ENCODE measurements around the gene TUBB2B.
"Not testable (repeated sequence)": the region's sequence is repeated elsewhere in the genome, so short reads cannot be mapped to it uniquely, and the experiment has no call there.

Gene TUBB2B

DNA sequence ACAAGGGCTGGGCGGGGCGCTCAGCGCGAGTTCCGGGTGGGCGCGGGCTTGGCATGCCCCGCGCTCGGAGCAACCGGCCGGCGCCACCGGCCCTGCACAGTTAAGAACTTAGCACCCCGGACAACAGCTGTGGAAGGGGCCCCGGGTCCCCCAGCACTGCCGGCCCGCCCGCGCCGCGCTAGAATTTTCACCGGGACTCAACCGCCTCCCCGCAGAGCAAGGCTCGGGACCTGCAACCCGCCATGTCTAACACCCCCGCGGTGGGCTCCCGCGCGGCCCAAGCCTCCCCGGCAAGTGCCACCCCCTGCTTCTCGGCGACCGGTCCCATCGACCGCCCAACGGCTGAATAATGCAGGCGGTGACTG lies 26.1 kb upstream of the TUBB2B start:
- no peak for DNase-seq

DNA sequence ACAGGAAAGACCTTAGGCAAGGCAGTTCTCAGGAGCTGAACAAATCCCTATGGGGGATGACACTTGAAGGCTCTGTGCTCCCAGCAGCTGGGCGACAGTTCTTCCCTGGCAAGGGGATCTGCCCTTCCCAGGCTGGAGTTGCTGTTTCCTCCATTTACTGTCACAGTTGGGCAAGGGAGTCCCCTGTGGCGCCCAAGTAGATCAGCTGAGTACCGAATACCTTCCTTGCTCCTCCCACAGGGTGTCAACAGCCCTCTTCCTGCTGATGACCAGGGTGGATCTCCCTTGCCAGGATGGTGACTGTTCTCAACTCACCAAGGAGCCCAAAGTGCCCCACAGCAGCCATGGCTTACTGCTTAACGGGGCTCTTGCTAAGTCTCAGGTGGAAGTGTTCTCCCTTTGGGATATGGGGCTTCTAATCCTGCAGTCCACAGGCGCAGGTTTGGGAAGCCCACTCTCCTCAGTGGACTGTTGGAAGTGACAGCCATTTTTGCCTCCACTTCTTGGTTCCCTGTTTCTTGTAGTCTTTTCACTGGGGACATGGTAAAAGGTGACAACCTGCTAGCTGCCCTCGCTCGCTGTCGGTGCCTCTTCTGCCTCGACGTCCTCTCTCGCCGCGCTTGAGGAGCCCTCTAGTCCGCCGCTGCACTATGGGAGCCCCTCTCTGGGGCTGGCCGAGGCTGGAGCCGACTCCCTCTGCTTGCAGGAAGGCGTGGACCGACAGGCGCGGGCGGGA lies 25.6 kb upstream of the TUBB2B start:
- DNase-seq: no peak

DNA sequence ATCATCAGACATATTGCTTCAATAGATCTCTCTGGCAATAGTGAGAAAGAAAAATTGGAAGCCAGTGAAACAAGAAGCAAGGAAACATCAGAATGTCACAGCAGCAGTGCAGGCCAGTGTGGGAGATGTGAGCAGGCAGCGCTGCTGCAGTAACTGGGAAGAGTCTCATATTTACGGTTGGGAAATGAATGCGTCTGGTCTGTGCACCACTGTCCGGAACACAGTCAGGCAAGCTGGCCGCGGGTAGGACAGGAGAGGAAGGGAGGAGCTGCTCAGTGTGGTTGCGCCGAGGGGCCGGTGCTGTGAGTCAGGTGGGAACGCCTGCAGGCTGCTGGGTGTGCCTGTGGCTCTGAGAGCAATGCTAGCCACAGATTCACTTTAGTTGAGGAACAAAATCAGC lies 24.9 kb upstream of the TUBB2B start:
- DNase-seq: no peak

DNA sequence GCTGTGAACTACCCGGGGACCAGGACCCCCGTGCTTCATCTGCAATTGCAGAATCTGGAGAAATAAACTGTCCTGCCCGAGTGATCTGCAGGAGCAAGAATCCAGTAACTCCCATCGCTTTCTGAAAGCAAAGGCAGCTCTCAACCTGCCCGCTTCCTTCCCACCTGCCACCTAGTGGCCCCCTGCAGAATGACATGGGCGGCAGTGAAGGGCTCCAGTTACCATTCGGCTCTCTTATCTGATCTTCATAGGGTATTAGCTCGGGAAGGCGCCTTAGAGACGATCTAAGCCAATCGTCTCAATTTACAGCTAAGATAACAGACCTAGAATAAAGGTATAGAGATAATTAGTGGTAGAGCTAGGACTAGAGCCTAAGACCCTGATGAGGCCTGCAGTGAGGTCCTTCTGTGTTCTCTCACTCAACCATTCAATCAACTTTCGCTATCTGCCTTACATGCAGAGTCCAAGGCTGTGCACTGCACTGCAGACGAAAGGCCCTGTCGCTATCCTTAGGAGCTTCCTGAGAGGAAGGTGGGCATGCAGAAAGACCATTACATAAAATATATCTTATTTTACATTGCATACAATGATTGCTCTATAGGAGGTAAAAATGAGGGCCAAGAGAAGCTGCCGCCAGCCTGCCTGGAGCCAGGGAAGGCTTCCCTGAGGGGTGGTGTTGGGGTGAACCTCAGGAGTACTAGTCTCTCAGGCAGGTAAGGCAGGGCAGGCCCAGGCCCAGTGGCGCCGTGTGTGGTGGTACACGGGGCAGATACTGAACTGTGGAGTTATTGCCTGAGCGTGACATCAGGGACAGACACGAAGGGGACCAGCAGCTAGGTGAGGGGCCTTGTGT lies 24.2 kb upstream of the TUBB2B start:
- peak; percentile 91 for DNase-seq

DNA sequence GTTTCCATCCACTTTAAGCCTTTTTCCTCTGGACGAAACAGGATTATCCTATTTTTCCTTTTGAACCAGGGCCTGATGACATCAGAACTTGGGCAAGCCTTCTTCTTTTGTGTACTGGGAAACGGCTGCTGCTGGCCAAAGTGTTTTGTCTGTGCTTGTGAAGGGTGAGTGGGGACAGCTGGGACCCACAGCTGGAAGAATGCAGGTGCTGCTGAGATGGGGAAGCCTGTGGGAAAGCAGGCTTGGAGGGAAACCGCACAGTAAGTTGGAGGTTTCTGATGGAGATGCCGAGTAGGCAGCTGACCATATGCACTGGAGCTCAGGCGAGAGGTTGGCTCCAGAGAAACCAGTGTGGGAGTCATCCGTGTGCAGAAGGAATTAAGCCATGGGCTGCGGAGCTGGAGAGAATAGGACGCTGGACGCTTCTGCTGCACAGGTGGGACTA lies 22.8 kb upstream of the TUBB2B start:
- no peak for DNase-seq

DNA sequence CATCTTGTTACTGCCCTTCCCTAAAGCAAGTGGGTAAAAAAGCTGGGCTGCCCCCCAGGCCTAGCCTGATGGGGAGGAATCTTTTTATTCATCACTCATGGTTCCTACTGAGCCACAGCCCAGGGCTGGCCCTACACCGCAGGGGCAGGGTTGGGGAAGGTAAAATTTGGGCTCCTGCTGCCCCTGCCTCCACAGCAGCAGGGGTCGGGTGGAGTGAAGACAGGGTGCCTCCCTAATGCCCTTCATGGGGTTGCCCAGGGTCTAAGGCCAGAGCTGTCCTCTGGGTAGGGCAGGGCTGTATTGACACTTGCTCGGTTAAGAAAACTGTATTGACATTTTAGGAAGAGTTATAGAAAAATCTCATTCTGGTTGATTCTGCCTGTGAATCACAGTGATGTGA lies 22.4 kb upstream of the TUBB2B start:
- DNase-seq: no peak

DNA sequence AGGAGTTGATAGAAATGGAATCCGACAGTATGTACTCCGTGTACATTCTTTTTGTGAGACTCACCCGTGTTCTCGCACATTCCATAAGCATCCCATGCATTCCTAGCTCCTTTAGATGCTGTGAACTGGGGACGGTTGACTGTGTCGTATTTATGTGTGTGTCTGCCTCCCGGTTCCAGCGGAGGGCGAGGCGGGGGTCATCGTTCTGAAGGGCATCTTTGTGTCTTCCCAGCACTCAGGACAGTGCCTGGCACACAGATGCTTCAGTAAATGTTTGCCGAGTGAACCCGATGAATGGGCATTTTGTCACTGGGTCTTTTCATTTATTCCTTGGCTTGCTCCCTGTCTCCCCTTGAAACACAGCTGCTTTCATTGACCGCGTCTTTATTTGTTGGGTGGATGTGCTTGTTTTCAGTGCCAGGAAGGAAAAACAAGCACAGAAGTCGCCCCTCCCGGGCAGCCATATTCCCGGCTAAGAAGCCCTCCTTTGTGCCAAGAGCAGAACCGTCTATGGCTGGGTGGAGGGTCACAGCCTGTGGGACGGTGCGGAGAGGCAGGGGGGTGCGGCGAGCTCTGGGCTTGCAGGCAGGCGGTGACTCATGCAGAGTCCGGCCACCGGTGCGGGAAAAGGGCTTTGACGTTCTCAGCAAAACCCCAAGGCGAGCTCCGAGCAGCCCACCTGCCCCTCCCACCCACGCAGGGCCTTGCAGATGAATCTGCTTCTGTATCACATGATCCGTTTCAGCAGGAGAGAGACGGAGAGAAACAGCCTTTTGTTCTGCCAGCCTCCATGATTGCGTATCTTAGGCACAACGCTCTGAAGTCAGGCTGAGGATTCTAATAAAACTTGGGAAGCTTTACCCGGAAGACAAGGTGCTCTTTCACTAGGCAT lies 20.0 kb upstream of the TUBB2B start:
- DNase-seq: peak; percentile 91

DNA sequence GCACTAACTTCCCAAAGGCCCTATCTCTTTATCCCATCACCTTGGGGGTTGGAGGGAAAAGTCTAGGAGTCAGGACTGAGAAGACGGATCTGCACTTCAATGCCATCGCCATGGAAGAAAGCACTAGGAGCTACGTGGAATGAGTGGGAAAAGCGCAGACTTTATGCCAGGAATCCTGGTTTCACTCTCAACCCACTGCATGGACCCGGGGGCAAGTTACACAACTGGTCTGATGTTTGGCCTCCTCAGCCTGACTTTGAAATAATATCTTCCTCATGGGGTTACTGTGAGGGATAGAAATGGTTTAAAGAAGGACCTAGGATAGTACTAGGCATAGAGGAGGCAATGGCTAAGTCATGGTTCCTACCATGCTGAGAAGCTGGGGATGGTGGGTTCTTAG lies 17.8 kb upstream of the TUBB2B start:
- DNase-seq: no peak

DNA sequence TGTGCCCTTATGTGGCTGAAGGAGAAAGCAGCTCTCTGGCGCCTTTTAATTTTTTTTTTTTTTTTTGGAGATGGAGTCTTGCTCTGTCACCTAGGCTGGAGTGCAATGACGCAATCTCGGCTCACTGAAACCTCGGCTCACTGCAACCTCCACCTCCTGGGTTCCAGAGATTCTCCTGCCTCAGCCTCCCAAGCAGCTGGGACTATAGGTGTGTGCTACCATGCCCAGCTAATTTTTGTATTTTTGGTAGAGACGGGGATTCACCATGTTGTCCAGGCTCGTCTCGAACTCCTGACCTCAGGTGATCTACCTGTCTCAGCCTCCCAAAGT lies 17.3 kb upstream of the TUBB2B start:
- not testable (repeated sequence) for DNase-seq

DNA sequence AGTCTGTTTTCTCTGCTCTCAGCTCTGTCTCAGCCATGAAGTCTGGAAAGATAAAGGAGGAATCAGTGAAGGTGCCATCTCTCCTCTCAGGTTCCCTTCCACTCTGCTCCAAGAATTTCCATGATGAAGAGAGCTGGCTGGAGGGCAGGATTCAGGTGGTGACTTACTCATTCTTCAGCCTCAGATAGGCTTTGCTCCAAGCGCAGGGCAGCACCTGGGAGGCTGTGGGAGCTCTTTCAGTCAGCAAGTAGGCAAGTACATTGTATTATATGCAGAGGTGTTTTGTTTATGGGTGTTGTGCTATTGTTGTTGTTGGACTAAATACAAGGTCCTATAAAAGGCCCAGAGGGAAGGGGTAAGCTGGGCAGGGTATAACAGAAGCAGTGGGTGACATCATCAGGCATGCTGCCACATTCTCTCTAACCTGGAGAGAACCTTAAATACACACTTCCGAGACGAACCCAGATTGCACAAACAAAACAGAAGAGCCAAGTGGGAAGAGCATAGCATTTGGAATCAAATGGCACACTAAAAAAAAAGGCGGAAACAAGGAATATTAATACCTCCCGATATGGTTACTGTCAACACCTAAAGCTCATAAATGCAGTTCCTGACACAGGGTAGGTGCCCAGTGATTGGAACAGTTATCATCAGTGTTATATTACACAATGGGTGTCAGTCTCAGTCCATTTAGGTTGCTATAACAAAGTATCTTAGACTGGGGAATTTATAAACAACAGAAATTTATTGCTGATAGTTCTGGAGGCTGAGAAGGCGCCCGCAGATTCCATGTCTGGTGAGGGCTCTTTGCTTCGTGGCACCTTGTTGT lies 16.8 kb upstream of the TUBB2B start:
- no peak for DNase-seq

DNA sequence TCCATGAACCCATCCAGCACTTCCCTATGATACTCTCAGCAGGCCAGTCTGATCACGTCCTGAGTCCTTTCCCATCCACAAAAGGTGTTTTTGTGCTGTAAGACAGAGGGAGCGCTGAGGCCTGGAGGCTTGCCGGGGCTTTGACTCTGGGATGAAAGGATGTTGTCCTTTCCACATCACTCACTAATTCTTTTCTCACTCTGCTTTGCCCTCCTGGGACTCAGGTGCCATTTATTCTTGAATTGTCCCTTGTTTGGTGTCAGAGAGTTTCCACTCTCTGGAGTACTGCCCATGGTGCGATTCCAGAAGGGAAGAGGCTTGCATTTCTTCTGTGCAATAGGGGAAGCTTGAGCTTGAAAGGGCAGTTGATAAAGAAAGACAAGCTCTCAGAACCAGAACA lies 15.3 kb upstream of the TUBB2B start:
- no peak for DNase-seq

DNA sequence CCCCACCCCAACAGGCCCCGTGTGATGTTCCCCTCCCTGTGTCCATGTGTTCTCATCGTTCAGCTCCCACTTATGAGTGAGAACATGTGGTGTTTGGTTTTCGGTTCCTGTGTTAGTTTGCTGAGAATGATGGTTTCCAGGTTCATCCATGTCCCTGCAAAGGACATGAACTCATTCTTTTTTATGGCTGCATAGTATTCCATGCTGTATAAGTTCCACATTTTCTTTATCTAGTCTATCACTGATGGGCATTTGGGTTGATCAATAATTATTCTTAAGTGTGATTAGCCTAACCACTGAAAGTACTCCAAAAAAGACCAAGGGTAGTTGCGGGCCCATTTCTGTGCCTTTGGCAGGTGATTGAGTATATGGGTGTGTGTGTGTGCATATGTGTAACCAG lies 14.3 kb upstream of the TUBB2B start:
- DNase-seq: not testable (repeated sequence)

DNA sequence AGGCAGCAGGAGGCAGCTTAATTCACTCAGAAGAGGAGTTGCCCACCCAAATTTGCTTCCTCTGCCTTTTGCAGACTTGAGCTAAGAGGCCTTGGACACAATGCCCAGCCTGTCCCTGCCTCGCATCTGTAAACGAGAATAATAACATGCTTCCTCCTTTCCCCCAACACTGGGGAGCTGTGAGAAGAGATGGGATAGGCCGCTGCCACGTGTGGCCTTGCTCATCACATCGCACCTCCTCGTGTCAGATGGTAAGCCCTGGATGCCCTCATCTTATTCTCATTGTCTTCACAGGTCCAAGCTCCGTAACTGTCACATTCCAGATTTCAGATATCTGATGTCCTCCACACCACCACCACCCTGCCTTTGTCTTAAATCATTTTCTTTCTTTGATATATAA lies 13.1 kb upstream of the TUBB2B start:
- peak; percentile 19 for DNase-seq

DNA sequence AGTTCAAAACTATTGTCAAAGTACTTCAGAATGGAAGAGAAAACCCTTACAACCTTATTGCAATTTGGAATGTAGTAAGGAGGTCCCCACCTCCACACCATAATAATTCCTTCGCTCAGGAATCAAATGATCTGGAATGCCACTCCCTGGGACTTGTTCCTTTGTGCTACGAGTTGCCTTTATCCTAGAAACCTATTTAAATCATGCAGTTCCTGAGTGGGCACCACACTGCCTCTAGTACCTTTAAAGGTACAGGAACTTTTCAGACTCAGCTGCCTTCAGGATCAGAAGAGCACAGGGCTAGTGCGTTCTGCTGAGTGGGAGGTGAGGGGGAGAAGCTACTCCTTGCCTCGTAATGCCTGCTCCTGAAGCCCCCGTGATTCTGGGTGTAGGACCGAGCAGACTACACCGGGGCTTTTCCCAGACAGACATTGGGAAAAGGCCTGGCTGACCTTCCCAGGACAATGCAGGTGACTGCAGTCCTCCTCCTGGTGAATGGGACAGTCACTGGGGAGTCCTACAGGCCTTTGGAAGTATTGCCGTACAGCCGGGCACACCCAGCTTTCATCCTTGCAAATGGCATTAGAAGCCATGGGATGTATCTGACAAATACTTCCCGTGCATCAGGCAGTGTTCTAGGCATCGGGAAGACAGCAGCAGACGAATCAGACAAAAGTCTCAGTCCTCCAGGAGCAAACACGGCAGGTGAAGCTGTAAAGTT lies 11.8 kb upstream of the TUBB2B start:
- DNase-seq: peak; percentile 26

DNA sequence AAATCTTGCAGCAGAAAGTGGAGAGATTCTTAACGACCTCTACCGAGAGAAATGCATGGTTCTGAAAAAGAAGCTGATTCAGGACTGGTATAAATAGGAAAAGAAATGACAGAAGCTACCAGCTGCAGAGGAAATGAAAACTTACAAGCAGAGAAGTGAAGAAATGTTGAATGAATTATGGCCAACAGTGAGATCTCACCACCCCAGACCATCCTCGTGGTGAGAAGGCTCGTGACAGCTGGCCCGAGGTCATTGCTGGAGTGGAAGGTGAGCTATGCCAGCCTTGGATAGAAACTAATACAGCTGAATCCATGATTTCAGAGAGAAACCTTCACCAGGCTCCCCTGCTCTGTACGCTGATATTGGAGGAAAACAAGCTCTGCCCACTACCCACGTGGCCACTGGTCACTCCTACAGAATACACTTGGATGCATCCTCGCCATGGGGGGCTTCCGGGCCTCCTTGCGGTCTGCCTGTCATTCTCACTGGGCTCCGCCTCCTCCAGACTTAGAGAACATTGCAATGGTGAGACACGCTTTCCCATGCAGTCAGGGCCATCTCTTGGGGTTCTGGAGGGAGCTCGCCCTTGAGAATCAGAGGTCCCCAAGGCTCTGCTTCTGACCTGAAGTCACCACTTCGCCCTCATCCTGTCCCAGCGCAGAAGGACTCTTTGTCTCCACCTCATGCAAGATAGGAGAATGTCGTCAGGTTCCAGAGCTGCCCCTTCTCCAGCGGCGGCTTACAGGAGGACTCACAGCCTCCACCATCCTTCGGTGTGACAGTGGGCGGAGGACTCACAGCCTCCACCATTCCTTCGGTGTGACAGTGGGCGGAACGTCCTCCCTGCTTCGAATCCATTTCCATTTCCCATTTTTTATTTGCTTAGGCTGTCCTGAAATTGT lies 10.6 kb upstream of the TUBB2B start:
- DNase-seq: no peak

DNA sequence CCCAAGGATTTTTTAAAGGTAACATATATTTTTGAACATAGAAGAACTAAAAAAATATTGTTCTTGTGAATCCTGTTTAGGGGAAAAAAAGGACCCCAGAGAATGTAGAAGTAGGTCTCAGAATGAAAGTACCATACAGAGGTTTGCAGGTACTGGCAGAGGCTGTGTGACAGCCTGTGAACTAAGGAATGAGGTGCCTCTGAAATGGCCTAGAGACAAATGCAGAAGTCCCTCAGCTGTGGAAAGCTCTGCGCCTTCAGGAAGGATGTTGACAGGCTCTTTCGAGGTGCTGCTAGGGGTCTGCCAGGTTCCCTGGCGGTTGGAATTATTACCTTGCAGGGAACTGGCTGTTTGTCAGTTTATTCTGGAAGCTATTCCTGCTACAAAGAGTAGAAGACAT lies 8.6 kb upstream of the TUBB2B start:
- DNase-seq: no peak

DNA sequence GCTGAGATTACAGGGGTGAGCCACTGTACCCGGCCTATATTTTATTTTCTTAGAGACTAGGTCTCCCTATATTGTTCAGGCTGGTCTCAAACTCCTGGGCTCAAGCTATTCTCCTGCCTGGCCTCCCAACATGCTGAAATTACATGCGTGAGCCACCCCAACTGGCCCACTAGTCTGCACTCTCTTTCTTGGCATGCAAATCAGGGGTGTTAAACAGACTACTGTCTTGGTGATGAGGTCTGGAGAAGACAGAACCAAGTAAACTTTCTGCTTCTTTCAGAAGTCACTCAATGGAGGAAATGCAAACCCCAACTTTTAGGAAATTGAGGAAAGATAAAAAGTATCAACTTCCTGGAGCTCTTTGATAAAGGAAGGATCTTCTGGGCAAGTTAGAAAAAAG lies 8.0 kb upstream of the TUBB2B start:
- no peak for DNase-seq

DNA sequence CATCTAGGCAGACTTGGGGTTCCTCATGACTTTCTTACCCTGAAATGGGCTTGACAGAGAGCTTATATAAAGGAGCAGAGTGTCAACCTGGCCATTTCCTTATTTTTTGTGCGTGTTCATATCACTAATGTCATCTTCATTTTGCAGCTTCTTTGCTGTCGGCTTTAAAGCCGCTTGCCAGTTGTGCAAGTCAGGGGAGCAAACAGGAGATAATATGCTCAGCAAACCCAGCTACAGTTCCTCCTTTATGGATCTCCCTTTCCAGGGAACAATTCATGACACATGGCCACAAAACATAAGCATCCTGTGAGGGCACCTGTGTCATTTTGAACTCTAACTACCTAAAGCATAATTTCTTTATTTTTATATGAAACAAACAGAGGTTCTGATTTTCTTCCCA lies 6.5 kb upstream of the TUBB2B start:
- DNase-seq: no peak

DNA sequence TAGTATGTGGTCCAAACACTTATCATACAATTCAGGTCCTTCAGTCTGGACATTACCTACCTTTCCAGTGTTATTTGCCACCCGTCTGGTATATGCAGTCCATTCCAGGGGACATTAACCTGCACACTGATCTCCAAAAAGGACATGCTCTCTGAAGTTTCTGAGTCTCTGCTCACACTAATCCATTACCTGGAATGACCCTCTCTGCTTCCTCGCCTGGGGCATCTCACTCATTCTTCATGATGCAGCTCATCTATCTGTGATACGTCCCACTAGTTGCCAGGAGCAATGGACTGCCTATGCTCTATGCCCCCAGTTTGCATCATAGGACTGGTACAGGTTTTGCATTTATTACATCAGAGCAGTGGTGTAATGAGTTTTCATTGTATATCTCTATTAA lies 5.9 kb upstream of the TUBB2B start:
- DNase-seq: no peak

DNA sequence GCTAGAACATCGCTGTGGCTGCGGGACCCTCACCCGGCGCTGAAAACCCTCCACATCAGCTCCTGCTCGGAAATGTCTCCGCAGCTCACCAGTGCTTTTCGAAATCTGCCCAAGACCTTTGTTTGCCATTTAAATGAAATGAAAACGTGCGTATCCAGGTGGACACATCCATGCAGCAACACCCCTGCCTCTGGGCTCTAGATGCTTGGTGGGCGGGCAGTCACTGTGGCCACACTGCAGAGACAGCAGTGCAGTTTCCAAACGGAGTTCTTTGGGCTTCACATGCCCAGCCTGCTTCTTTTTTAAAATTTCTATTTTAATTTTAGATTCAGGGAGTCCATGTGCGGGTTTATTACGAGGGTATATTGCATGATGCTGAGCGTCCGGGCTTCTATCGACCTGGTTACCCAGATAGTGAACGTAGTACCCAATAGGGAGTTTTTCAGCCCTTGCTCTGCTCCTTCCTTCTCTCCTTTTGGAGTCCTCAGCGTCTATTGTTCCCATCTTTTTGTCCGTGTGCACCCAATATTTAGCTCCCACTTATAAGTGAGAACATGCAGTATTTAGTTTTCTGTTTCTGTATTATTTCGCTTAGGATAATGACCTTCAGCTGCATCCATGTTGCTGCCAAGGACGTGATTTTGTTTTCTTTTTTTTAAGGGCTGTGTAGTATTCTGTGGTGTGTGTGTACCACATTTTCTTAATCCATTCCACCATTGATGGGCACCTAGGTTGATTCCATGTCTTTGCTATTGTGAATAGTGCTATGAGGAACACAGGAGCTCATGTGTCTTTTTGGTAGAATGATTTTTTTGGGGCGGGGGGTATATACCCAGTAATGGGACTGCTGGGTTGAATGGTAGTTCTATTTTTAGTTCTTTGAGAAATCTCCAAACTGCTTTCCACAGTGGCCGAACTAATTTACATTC lies 4.8 kb upstream of the TUBB2B start:
- no peak for DNase-seq
